ELR (cell line): ENCODE data around the gene ATP1B3.
"Not testable (repeated sequence)": the region's sequence is repeated elsewhere in the genome, so short reads cannot be mapped to it uniquely, and the experiment has no call there.

Experiments used
- DNase-seq: peaks from one replicate; pipeline ENCODE4 v3.0.0-alpha.2; 2015; ENCODE audit warnings: low read depth

The ATP1B3 gene

GRCh38 chr3:141860766-141861513, 15.5 kb upstream of the ATP1B3 start:
- no peak for DNase-seq

GRCh38 chr3:141862279-141862816, 14.1 kb upstream of the ATP1B3 start:
- DNase-seq = no peak

- no peak for DNase-seq
Measured at GRCh38 chr3:141863491-141863890, 13.0 kb upstream of the ATP1B3 start.

- no peak for DNase-seq
Measured at GRCh38 chr3:141864281-141864970, 12.0 kb upstream of the ATP1B3 start.

GRCh38 chr3:141865101-141865500, 11.3 kb upstream of the ATP1B3 start:
- no peak for DNase-seq

- DNase-seq = no peak
Measured at GRCh38 chr3:141870091-141870687, 6.3 kb upstream of the ATP1B3 start.

- peak; percentile 91 for DNase-seq
Measured at GRCh38 chr3:141875374-141875892, 1.0 kb upstream of the ATP1B3 start.

GRCh38 chr3:141875893-141876380, 506 bp upstream of the ATP1B3 start:
- DNase-seq = peak; percentile 75

- peak; percentile 62 for DNase-seq
Measured at GRCh38 chr3:141876891-141877621, 613 bp downstream of the ATP1B3 start.

- peak; percentile 60 for DNase-seq
Measured at GRCh38 chr3:141877911-141878310, 1.5 kb downstream of the ATP1B3 start.

GRCh38 chr3:141878326-141878725, 1.9 kb downstream of the ATP1B3 start:
- peak; percentile 8 for DNase-seq

GRCh38 chr3:141878817-141879216, 2.4 kb downstream of the ATP1B3 start:
- peak; percentile 43 for DNase-seq

- DNase-seq = no peak
Measured at GRCh38 chr3:141881702-141882101, 5.3 kb downstream of the ATP1B3 start.

GRCh38 chr3:141887051-141887450, 10.6 kb downstream of the ATP1B3 start:
- no peak for DNase-seq

- DNase-seq = not testable (repeated sequence)
Measured at GRCh38 chr3:141888548-141888947, 12.1 kb downstream of the ATP1B3 start.

GRCh38 chr3:141894524-141895176, 18.2 kb downstream of the ATP1B3 start:
- peak; percentile 90 for DNase-seq

- DNase-seq = no peak
Measured at GRCh38 chr3:141895731-141896130, 19.3 kb downstream of the ATP1B3 start.

- DNase-seq = no peak
Measured at GRCh38 chr3:141898908-141899307, 22.5 kb downstream of the ATP1B3 start.

- DNase-seq = no peak
Measured at GRCh38 chr3:141900343-141900742, 23.9 kb downstream of the ATP1B3 start.

GRCh38 chr3:141901914-141902313, 25.5 kb downstream of the ATP1B3 start:
- DNase-seq = no peak

GRCh38 chr3:141904203-141904602, 27.8 kb downstream of the ATP1B3 start:
- DNase-seq = no peak
